Measurements from ENCODE around the gene TM7SF3. TPM values are rescaled to one million over a fixed set of nuclear protein-coding genes. Genes with fewer than 3 reads are reported as not detected.
"Not testable (repeated sequence)": the region's sequence is repeated elsewhere in the genome, so short reads cannot be mapped to it uniquely, and the experiment has no call there.

Gene TM7SF3
- total RNA-seq, 2 donors from 2014 or later: 22.5 to 24.3 TPM

DNA sequence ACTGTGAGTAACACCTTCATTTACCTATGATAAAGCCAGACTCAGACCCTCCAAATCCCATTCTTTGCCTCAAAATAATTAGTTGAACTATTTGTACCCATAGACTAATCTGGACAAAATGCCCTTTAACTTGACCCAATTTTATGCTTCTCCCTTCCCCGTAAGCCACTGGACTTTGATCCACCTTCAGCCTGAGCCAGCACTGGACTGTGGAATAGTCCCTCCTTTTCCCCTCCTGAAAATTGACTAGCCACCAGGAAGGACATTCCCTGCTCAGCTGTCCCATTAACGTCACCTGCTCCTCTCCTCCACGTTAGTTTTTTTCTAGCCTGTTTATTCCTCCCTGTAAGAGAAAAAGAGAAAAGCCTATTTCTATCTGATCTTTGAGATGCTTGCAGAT, 18.5 kb upstream of the TM7SF3 start:
- Mint-ChIP-seq H3K27me3 (no peaks in the 10 kb centered on the region), H3K4me1 (peaks cover 4% of the 10 kb centered on the region), H3K36me3 (ENCODE audit: low read depth) (peaks cover 16% of the 10 kb centered on the region), H3K4me3 (no peak overlapping the region), H3K27ac (no peak overlapping the region)
- ATAC-seq (no peak), DNase-seq (no peak)
- no peaks in the 10 kb centered on the region for H3K9me3 ChIP-seq (ENCODE audit: control insufficient read depth, low read length, poor library complexity, severe bottlenecking)

DNA sequence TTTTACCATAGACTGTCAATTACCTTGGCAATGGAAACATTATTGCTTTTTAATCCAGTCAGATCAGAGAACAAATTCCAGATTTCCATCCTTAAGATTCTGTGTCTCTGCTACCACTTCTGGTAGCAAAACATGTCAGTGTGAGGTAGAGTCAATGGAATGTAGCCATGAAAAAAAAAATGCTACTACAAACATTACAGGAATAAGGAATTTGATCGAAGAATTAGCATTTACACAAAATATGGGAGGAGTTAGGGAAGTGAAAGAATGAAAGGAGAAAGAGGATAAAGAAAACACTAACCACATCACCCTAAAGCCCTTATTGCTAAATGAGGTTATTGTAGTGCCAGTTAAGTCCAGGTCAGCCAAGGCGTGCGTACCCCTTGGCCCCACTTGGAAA, 17.3 kb upstream of the TM7SF3 start:
- H3K9me3 ChIP-seq (ENCODE audit: control insufficient read depth, low read length, poor library complexity, severe bottlenecking): no peaks in the 10 kb centered on the region
- Mint-ChIP-seq H3K4me3 (no peak overlapping the region), H3K27ac (no peak overlapping the region), H3K27me3 (no peaks in the 10 kb centered on the region), H3K36me3 (ENCODE audit: low read depth) (peaks cover 16% of the 10 kb centered on the region), H3K4me1 (peaks cover 4% of the 10 kb centered on the region)
- DNase-seq (no peak), ATAC-seq (no peak)

DNA sequence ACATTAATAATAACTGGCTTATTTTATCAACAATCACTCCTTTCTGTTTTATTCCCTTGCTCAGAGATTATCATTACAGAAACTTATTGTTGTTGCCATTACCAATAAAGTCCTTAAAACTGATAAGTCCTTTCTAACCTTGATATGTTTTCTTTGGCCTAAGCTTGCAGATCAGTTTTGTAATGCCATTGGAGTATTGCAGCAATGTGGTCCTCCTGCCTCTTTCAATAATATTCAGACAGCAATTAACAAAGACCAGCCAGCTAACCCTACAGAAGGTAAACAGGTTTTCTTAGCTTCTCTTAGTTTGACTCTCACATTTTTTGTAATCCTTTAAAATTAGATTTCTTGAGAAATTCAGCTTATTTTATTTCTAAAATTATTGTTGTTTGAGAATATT, 12.1 kb upstream of the TM7SF3 start:
- no peak for DNase-seq
- Mint-ChIP-seq H3K27ac (no peak overlapping the region), H3K36me3 (ENCODE audit: low read depth) (peaks cover 13% of the 10 kb centered on the region), H3K4me3 (no peak overlapping the region), H3K4me1 (peaks cover 25% of the 10 kb centered on the region), H3K27me3 (no peaks in the 10 kb centered on the region)
- H3K9me3 ChIP-seq (ENCODE audit: control insufficient read depth, low read length, poor library complexity, severe bottlenecking): no peaks in the 10 kb centered on the region
- ATAC-seq: no peak

DNA sequence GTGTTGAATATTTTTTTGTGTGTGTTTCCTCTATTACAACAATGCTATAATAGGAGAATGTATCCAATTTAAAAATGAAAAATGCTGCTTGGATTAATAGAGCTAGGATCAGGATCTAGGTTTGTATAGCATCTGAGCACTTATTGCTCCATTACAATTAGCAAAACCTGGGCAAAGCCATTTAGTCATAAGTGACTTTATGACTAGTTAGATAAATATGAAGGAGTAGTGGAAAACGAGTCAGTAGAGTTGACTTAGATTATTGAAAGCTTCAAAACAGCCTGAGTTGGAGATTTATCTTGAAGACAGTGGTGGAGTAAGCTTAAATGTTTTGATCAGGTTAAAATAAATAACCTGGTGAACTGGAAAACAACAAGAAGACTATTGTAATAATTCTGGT, 10.9 kb upstream of the TM7SF3 start:
- H3K9me3 ChIP-seq (ENCODE audit: control insufficient read depth, low read length, poor library complexity, severe bottlenecking): no peaks in the 10 kb centered on the region
- Mint-ChIP-seq H3K4me3 (no peak overlapping the region), H3K36me3 (ENCODE audit: low read depth) (peaks cover 9% of the 10 kb centered on the region), H3K27ac (peak overlapping the region; percentile 56), H3K27me3 (no peaks in the 10 kb centered on the region), H3K4me1 (peaks cover 25% of the 10 kb centered on the region)
- ATAC-seq (no peak), DNase-seq (no peak)

DNA sequence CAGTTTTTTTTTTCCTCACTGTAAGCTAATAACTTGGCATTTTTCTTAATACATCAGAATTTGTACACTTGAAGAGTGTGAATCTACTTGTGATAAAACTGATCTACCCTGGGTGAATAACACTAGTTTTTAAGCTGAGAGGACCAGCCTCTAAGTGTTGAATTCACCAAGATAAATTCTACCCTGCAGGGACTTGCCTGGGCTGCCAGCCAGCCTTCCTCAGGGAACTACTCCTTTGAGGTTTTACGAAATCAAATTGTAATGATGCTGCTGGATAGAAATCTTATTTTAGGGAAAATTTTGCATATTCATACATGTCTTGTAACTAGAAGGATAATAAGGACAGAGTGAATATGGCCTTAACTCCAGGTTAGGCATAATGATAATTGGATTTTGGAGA, 10.1 kb upstream of the TM7SF3 start:
- no peaks in the 10 kb centered on the region for H3K9me3 ChIP-seq (ENCODE audit: control insufficient read depth, low read length, poor library complexity, severe bottlenecking)
- DNase-seq (no peak), ATAC-seq (no peak)
- Mint-ChIP-seq H3K4me1 (peaks cover 25% of the 10 kb centered on the region), H3K27me3 (no peaks in the 10 kb centered on the region), H3K27ac (peak overlapping the region; percentile 56), H3K4me3 (peak overlapping the region; percentile 25), H3K36me3 (ENCODE audit: low read depth) (peaks cover 6% of the 10 kb centered on the region)

DNA sequence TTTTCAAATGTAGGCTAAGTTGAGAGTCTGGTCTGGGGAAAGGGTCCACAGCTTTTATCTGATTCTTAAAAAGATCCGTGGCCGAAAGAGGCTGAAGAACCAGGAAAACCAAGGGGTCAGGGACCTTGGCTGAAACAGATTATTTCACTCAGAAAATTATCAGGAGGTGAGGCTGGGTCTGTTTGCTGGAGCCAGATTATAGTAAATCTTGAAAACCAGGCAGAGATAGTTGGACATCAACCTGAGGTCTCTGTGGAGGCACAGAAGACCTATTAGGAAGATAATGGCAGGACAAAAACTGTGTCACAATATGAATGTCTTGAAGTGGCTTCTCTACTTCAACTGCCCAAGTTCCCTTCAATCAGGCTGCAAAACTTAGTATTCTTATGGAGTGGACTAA, 6.6 kb upstream of the TM7SF3 start:
- H3K4me1 Mint-ChIP-seq: peaks cover 24% of the 10 kb centered on the region
- ATAC-seq (no peak), DNase-seq (no peak)
- no peak overlapping the region for H3K27ac Mint-ChIP-seq
- no peaks in the 10 kb centered on the region for H3K27me3 Mint-ChIP-seq
- H3K9me3 ChIP-seq (ENCODE audit: control insufficient read depth, low read length, poor library complexity, severe bottlenecking): no peaks in the 10 kb centered on the region
- H3K36me3 Mint-ChIP-seq (ENCODE audit: low read depth): peaks cover 3% of the 10 kb centered on the region
- no peak overlapping the region for H3K4me3 Mint-ChIP-seq

DNA sequence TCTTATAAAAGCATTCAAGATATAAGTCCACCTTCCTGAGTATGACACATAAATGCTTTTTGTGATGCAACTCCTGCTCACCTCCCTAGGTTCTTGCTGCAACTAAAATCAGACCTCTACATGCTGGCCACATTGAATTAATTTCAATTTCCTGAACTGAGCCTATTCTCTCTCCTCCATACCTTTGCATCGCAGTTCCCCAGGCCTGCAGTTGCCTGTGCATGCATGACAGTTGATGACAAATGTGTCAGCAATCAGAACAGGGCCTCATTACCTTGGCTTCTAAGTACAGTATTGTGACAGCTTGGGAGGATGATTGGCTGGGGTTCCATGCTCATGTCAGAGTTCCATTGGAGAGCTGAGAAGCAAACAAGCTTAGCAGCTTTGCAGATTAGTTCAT, 3.9 kb upstream of the TM7SF3 start:
- H3K4me1 Mint-ChIP-seq: peaks cover 24% of the 10 kb centered on the region

DNA sequence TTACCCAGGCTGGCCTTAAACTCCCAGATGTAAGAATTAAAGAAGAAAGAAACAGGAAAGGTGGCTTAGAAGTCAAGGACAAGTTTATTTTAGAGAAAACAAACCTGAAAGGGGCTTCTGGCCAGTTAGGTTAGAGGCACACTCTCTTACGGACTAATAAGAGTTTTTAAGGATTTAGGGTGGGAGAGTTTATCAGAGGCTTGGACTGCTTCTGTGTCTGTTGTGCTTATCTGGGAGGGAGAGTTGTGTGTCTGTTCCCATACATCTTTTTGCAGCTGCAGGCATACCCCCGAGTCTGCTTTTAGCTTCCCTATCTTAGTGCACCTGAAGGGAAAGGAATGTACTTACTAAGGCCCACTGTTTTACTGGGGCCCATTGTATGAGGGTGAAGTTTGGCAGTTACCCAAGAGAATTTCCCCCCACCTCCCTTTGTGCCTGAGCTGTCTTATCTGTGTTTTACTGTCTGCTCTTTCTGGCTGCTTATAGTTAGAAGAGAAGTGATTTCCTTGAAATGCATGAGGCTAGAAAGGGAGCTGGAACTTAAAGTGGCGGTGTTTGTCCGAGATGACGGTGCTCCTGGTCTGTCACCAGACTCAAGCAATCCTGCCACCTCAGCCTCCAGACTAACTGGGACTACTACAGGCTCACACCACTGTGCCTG, 3.1 kb upstream of the TM7SF3 start:
- peaks cover 20% of the 10 kb centered on the region for H3K4me1 Mint-ChIP-seq

More for the DNA sequence above, 3.9 kb upstream of the TM7SF3 start:
- H3K9me3 ChIP-seq (ENCODE audit: control insufficient read depth, low read length, poor library complexity, severe bottlenecking): no peaks in the 10 kb centered on the region
- peaks cover 3% of the 10 kb centered on the region for H3K36me3 Mint-ChIP-seq (ENCODE audit: low read depth)
- no peak overlapping the region for H3K27ac Mint-ChIP-seq
- H3K27me3 Mint-ChIP-seq: no peaks in the 10 kb centered on the region
- ATAC-seq (no peak), DNase-seq (no peak)
- no peak overlapping the region for H3K4me3 Mint-ChIP-seq

DNA sequence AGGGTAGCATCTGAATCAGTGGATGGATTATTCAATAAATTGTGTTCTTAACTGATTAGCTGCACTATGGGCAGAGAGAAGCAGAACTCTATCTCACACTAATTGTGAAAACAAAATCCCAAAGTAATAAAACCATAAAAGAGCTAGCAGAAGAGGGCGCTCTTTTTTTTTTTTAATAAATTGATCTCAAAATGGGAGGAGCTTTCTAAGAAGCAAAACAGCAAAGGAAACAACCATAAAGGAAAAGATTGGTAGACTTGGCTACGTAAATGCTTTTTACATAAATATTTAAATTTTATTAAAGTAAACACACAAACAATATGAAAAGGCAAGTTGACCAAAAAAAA, 1.5 kb upstream of the TM7SF3 start:
- Mint-ChIP-seq H3K4me3 (peak overlapping the region; percentile 86), H3K27me3 (no peaks in the 10 kb centered on the region), H3K27ac (peak overlapping the region; percentile 100), H3K36me3 (ENCODE audit: low read depth) (peaks cover 4% of the 10 kb centered on the region), H3K4me1 (peaks cover 26% of the 10 kb centered on the region)
- H3K9me3 ChIP-seq (ENCODE audit: control insufficient read depth, low read length, poor library complexity, severe bottlenecking): no peaks in the 10 kb centered on the region
- DNase-seq (no peak), ATAC-seq (no peak)

More for the DNA sequence above, 3.1 kb upstream of the TM7SF3 start:
- not testable (repeated sequence) for H3K4me3 Mint-ChIP-seq; H3K9me3 ChIP-seq (ENCODE audit: control insufficient read depth, low read length, poor library complexity, severe bottlenecking); ATAC-seq; H3K36me3 Mint-ChIP-seq (ENCODE audit: low read depth); H3K27ac Mint-ChIP-seq; H3K27me3 Mint-ChIP-seq; DNase-seq

DNA sequence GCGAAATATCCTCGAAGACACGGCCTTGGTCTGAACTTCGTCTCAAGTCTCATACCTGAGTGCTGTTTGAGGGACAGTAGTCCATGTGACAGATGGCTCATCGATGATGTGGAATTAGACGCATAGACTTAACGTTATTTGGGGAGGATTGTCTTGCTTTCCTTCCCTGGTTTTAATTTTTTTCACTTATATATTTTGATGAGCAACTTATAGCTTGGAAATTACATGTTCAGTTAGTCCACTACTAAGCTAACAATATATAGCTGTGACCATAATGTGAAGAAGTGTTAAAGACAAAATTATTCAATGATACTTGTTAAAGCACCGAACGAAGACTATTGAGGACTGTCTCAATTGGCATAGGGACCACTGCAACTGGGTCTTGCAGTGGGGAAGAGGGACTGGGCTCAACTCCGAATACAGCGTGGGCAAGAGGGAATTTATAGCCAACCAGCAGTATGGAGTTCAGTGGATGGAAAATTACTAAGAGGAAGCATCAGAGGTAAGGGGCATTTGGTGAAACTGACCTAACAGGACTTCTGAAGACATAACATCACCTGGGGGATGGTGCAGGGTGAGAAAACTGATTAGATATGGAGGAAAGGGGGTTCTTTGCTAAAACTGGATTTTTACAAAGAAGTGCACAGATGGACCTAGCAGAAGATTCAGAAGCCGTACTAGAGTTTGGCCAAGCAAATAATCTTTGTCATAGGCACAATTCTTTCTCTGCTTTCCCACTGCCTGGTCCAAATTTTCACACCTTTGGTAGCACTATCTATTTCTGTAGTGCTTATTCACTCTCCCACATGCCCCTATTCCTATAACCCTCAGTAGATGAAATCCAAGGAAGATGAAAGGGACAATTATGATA, 910 bp upstream of the TM7SF3 start:
- peak overlapping the region; percentile 100 for H3K27ac Mint-ChIP-seq
- no peaks in the 10 kb centered on the region for H3K27me3 Mint-ChIP-seq
- no peaks in the 10 kb centered on the region for H3K9me3 ChIP-seq (ENCODE audit: control insufficient read depth, low read length, poor library complexity, severe bottlenecking)
- peaks cover 31% of the 10 kb centered on the region for H3K4me1 Mint-ChIP-seq
- no peak for DNase-seq
- peaks cover 6% of the 10 kb centered on the region for H3K36me3 Mint-ChIP-seq (ENCODE audit: low read depth)
- no peak for ATAC-seq
- H3K4me3 Mint-ChIP-seq: peak overlapping the region; percentile 86

DNA sequence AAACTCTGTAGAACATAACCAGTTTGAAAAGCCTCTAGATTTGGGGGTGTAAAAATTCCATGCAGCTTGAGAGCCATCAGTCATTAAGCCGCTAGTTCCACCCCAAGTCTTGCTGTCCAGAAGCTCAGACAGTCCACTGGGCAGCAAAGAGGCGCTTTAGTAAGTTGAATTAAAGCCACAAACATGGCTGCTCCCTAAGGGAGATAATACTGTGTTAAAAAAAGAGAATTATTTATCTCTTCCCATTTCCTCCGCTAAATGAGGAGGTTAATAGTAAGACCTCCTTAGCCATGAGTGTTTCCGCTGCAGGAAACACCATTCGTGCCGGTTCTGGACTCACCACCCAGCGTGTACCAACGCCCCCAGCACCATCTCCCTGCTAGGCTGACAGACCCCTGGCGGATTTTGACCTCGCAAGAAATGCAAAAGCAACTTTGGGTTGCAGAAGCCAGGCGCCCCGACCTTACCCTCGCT, 536 bp downstream of the TM7SF3 start:
- H3K36me3 Mint-ChIP-seq (ENCODE audit: low read depth): peaks cover 7% of the 10 kb centered on the region
- ATAC-seq (no peak), DNase-seq (no peak)
- H3K27me3 Mint-ChIP-seq: no peaks in the 10 kb centered on the region
- H3K4me1 Mint-ChIP-seq: peaks cover 32% of the 10 kb centered on the region
- H3K27ac Mint-ChIP-seq: peak overlapping the region; percentile 100
- no peaks in the 10 kb centered on the region for H3K9me3 ChIP-seq (ENCODE audit: control insufficient read depth, low read length, poor library complexity, severe bottlenecking)
- H3K4me3 Mint-ChIP-seq: peak overlapping the region; percentile 86

DNA sequence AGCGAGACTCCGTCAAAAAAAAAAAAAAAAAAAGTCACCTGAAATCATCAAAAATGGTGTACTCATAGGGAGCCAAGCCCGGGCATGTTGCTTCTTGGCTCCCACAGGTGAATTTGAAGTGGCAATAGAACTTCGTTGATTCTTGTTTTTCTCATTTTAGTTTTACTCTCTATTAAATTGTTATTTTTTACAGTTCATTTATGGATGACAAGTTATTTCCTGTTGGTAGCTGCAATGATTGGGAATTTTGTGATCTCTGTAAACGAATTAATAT, 1.3 kb downstream of the TM7SF3 start:
- H3K27me3 Mint-ChIP-seq: no peaks in the 10 kb centered on the region
- peak overlapping the region; percentile 25 for H3K4me3 Mint-ChIP-seq
- H3K9me3 ChIP-seq (ENCODE audit: control insufficient read depth, low read length, poor library complexity, severe bottlenecking): no peaks in the 10 kb centered on the region
- no peak overlapping the region for H3K27ac Mint-ChIP-seq
- no peak for DNase-seq
- peaks cover 36% of the 10 kb centered on the region for H3K4me1 Mint-ChIP-seq
- peaks cover 7% of the 10 kb centered on the region for H3K36me3 Mint-ChIP-seq (ENCODE audit: low read depth)
- ATAC-seq: no peak

DNA sequence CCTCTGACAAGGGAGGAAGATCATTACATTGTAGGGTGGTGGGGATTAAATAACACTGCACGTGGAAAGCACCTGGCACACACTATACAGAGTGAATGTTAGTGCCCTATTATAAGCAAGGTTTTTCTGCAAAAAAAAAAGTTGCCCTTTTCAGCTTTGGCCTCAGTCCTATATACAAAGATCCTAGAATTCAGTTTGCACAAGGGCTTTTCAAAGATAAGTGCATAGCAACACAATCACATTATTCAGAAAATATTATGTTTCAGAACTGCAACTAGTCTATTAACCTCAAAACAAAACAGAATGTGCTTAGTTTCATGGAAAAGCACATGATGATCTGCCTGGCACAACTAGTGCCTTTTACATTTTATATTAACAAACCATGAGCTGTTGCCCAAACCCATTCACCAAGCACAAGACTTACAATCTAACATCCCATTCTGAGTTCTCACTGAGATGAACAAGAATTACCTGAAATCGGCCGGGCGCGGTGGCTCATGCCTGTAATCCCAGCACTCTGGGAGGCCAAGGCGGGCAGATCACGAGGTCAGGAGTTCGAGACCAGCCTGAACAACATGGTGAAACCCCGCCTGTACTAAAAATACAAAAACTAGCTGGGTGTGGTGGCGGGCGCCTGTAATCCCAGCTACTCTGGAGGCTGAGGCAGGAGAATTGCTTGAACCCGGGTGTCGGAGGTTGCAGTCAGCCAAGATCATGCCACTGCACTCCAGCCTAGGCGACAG, 1.8 kb downstream of the TM7SF3 start:
- H3K27ac Mint-ChIP-seq: no peak overlapping the region
- DNase-seq (no peak), ATAC-seq (no peak)
- peak overlapping the region; percentile 25 for H3K4me3 Mint-ChIP-seq
- H3K4me1 Mint-ChIP-seq: peaks cover 36% of the 10 kb centered on the region
- no peaks in the 10 kb centered on the region for H3K27me3 Mint-ChIP-seq
- H3K9me3 ChIP-seq (ENCODE audit: control insufficient read depth, low read length, poor library complexity, severe bottlenecking): no peaks in the 10 kb centered on the region
- H3K36me3 Mint-ChIP-seq (ENCODE audit: low read depth): peaks cover 7% of the 10 kb centered on the region
